Measurements from ENCODE around the gene BHLHE23.

BHLHE23 gene

GRCh38 chr20:62958388-62959100, 48.2 kb downstream of the BHLHE23 start:
- DNase-seq: no peak

GRCh38 chr20:62957136-62958117, 49.3 kb downstream of the BHLHE23 start:
- no peak for DNase-seq

- no peak for DNase-seq
These were observed 50.2 kb downstream of the BHLHE23 start for GRCh38 chr20:62956387-62957135.

Measured in GOT3 (cell line).